Stomach (tissue), 9 donors: ENCODE results near the gene ELF2. TPM values are rescaled to one million over a fixed set of nuclear protein-coding genes. Genes with fewer than 3 reads are reported as not detected.
A peak's percentile ranks its signal among the peaks of the same experiment; 100 is the strongest.
"Not testable (repeated sequence)": the region's sequence is repeated elsewhere in the genome, so short reads cannot be mapped to it uniquely, and the experiment has no call there.

ENCODE experiments used
- DNase-seq, 2 donors: peaks; one replicate each; pipeline versions ENCODE4 v3.0.0 to v3.0.0-alpha.2; 2013 to 2019
- H3K27ac ChIP-seq, 5 donors: fragments of 200-600 bp in 4 of 5; sonication (generic) in 4 of 5; one replicate each; pipeline ENCODE4 v1.5.1; 2013 to 2019; ENCODE audit warnings: mild to moderate bottlenecking in 1 of 5, moderate library complexity in 1 of 5
- H3K27me3 ChIP-seq, 3 donors: fragments of 200-600 bp; sonication (generic); one replicate each; pipeline ENCODE4 v1.5.1; 2017 to 2019; ENCODE audit warnings: mixed run types in 1 of 3
- H3K36me3 ChIP-seq, 4 donors: fragments of 200-600 bp; sonication (generic); 1 replicate in 3 of 4; 2 replicates in 1 of 4; pipeline ENCODE4 v1.5.1; 2016 to 2019
- H3K4me1 ChIP-seq, 4 donors: fragments of 200-600 bp; sonication (generic); one replicate each; pipeline ENCODE4 v1.5.1; 2016 to 2019
- H3K4me3 ChIP-seq, 4 donors: fragments of 200-600 bp; sonication (generic) in 3 of 4; one replicate each; pipeline ENCODE4 v1.5.1; 2016 to 2019; ENCODE audit warnings: mild to moderate bottlenecking in 1 of 4
- H3K9me3 ChIP-seq, 4 donors: fragments of 200-600 bp; sonication (generic); one replicate each; pipeline ENCODE4 v1.5.1; 2016 to 2019
- CTCF ChIP-seq, 7 experiments: fragments of 450-650 bp in 4 of 7; fragments of 200-600 bp in 3 of 7; sonication (generic) in 3 of 7; IDR thresholded peaks; one replicate each; pipeline ENCODE4 v1.5.1; 2016 to 2019; ENCODE audit warnings: antibody characterized with exemption in 7 of 7, control low read depth in 2 of 7, mild to moderate bottlenecking in 1 of 7
- EP300 ChIP-seq: sonication (generic); formaldehyde crosslinking; IDR thresholded peaks from one replicate; pipeline ENCODE4 v1.6.1; 2017; ENCODE audit warnings: antibody characterized with exemption
- POLR2A ChIP-seq, 4 donors: fragments of 450-650 bp; IDR thresholded peaks; one replicate each; pipeline ENCODE4 v1.6.1; 2016; ENCODE audit warnings: antibody characterized with exemption in 4 of 4, control low read depth in 2 of 4, mild to moderate bottlenecking in 1 of 4, moderate library complexity in 1 of 4
- POLR2AphosphoS5 ChIP-seq, 3 donors: sonication (generic); formaldehyde crosslinking; IDR thresholded peaks; one replicate each; pipeline ENCODE4 v1.6.1; 2016; ENCODE audit warnings: antibody characterized with exemption in 3 of 3
- WGBS, 5 donors: extraction: QIAGEN DNeasy Blood & Tissue Kit in 3 of 5; methylation state at CpG; one replicate each; pipeline versions ENCODE4 v1.1.5 to v1.1.7; 2013 to 2018; 5-methylcytosine and 5-hydroxymethylcytosine counted together
- intact Hi-C: fragments of 100-400 bp; cut with DNase I; formaldehyde crosslinking; loops from one replicate; pipeline ENCODE4 v1.15.1; 2023; ENCODE audit warnings: low total_unique reads
- polyA plus RNA-seq, 3 donors: library from polyadenylated mRNA; stranded (reverse); fragments of 200-250 nt; gene quantifications; one replicate each; pipeline ENCODE4 v1.2.3, GENCODE V29; 2013
- total RNA-seq, 5 donors: library from RNA; depleted of rRNA; stranded (reverse); fragments of >200 nt; gene quantifications; one replicate each; pipeline versions ENCODE4 v1.1.0 to v1.2.3, GENCODE V29; 2014 to 2016
- donor health status: healthy with polysubstance abuse.
- donor health status: Bipolar disorder and iron deficiency.
- donor health status: healthy.

Gene ELF2
- total and polyA plus RNA-seq, 8 donors = 10.6 to 115 (median 36.5) TPM

- DNase-seq = no peak
- no peaks in the 10 kb centered on the region for H3K9me3 ChIP-seq
- TF ChIP-seq POLR2AphosphoS5 (IDR thresholded peaks at IDR 0.05) = no peak
- TF ChIP-seq CTCF (IDR thresholded peaks at IDR 0.05) = no peak
- no peak for TF ChIP-seq EP300
- TF ChIP-seq POLR2A (IDR thresholded peaks at IDR 0.05) = no peak
- H3K27me3 ChIP-seq = no peaks in the 10 kb centered on the region
- peaks cover 12 to 63% (median 37%) of the 10 kb centered on the region in 4 donors for H3K4me1 ChIP-seq
- H3K36me3 ChIP-seq = no peaks in the 10 kb centered on the region
- intact Hi-C loops = no loop called here
- 86 to 100% (median 95%) methylated on average over 2 of the region's 2 CpGs for WGBS, 5 donors
- H3K4me3 ChIP-seq = no peak overlapping the region
- peak overlapping the region in 1 of 5 donors; percentile 3 for H3K27ac ChIP-seq
Measured at GRCh38 chr4:139163806-139164206, 13.2 kb downstream of the ELF2 start.

GRCh38 chr4:139157977-139158376 lies 19.0 kb downstream of the ELF2 start:
- peaks cover 7 to 42% (median 19%) of the 10 kb centered on the region in 4 donors for H3K4me1 ChIP-seq
- H3K27me3 ChIP-seq, DNase-seq, intact Hi-C loops, H3K27ac ChIP-seq, H3K36me3 ChIP-seq, H3K4me3 ChIP-seq, H3K9me3 ChIP-seq: not testable (repeated sequence)
- WGBS, 5 donors = 84 to 94% (median 88%) methylated on average over 9 of the region's 9 CpGs

- Histone ChIP-seq H3K4me1 (peaks cover 7 to 40% (median 20%) of the 10 kb centered on the region in 4 donors), H3K27me3 (no peaks in the 10 kb centered on the region), H3K4me3 (no peak overlapping the region), H3K36me3 (peaks cover 0 to 4% (median 0%) of the 10 kb centered on the region in 4 donors), H3K9me3 (no peaks in the 10 kb centered on the region), H3K27ac (no peak overlapping the region)
- no peak for DNase-seq
- TF ChIP-seq POLR2AphosphoS5 (IDR thresholded peaks at IDR 0.05) = no peak
- no peak for TF ChIP-seq POLR2A (IDR thresholded peaks at IDR 0.05)
- no peak for TF ChIP-seq CTCF (IDR thresholded peaks at IDR 0.05)
- no peak for TF ChIP-seq EP300
- intact Hi-C loops = no loop called here
- 71 to 82% (median 74%) methylated on average over 5 of the region's 5 CpGs for WGBS, 5 donors
Measured at GRCh38 chr4:139154952-139155557, 22.0 kb downstream of the ELF2 start.

- peaks cover 7 to 34% (median 20%) of the 10 kb centered on the region in 4 donors for H3K4me1 ChIP-seq
- no peak overlapping the region for H3K4me3 ChIP-seq
- peaks cover 0 to 4% (median 0%) of the 10 kb centered on the region in 4 donors for H3K36me3 ChIP-seq
- 33 to 45% (median 40%) methylated on average over 1 of the region's 1 CpG for WGBS, 5 donors
- H3K9me3 ChIP-seq = no peaks in the 10 kb centered on the region
- intact Hi-C loops = no loop called here
- no peaks in the 10 kb centered on the region for H3K27me3 ChIP-seq
- TF ChIP-seq EP300 (no peak), CTCF (IDR thresholded peaks at IDR 0.05) (no peak)
- DNase-seq = no peak
- H3K27ac ChIP-seq = no peak overlapping the region
Measured at GRCh38 chr4:139154538-139154937, 22.5 kb downstream of the ELF2 start.

GRCh38 chr4:139154134-139154421 lies 22.9 kb downstream of the ELF2 start:
- Histone ChIP-seq H3K4me1 (peaks cover 7 to 34% (median 18%) of the 10 kb centered on the region in 4 donors), H3K27ac (no peak overlapping the region), H3K4me3 (no peak overlapping the region), H3K9me3 (no peaks in the 10 kb centered on the region), H3K36me3 (peaks cover 0 to 4% (median 0%) of the 10 kb centered on the region in 4 donors), H3K27me3 (no peaks in the 10 kb centered on the region)
- no peak for DNase-seq
- WGBS, 5 donors = 41 to 66% (median 44%) methylated on average over 2 of the region's 2 CpGs
- intact Hi-C loops = no loop called here
- TF ChIP-seq POLR2AphosphoS5 (IDR thresholded peaks at IDR 0.05) (no peak), POLR2A (IDR thresholded peaks at IDR 0.05) (no peak), CTCF (IDR thresholded peaks at IDR 0.05) (no peak), EP300 (no peak)
